OCI-LY1 (cell line): ENCODE measurements around the gene PGLYRP2.

Experiments used
- CTCF ChIP-seq: fragments of 200-600 bp; sonication (generic), shearing (Covaris generic); IDR thresholded peaks from 2 replicates; pipeline ENCODE4 v1.5.1; 2017; ENCODE audit warnings: mild to moderate bottlenecking, antibody characterized with exemption, low read length, moderate library complexity, mixed read lengths
- EZH2 ChIP-seq: fragments of 200-600 bp; sonication (generic), shearing (Covaris generic); IDR thresholded peaks from 2 replicates; pipeline ENCODE4 v1.8.0; 2017; ENCODE audit warnings: borderline replicate concordance, mixed run types, mild to moderate bottlenecking, antibody characterized with exemption, low read length, moderate library complexity, mixed read lengths

GRCh38 chr19:15526408-15526807 lies 47.1 kb upstream of the PGLYRP2 start:
- TF ChIP-seq CTCF (no peak), EZH2 (no peak)
